GM18507 (cell line): ENCODE measurements around the gene NSDHL.

Experiments used
- DNase-seq: peaks from one replicate; pipeline ENCODE4 v3.0.0; 2011; ENCODE audit warnings: low read depth; ENCODE audit not compliant: insufficient read length; ENCODE audit errors: extremely low spot score
- FAIRE-seq: peaks from 2 replicates; lab custom pipeline; 2011; peaks lifted over from hg19 to GRCh38; lab: Jason Lieb, UNC

The NSDHL gene

GRCh38 chrX:152842772-152843338, 12.0 kb downstream of the NSDHL start:
- DNase-seq: no peak
- no peak for FAIRE-seq

GRCh38 chrX:152843852-152844251, 13.0 kb downstream of the NSDHL start:
- DNase-seq (no peak), FAIRE-seq (no peak)

GRCh38 chrX:152844256-152844655, 13.4 kb downstream of the NSDHL start:
- no peak for FAIRE-seq
- no peak for DNase-seq

- no peak for DNase-seq
- no peak for FAIRE-seq
These were observed 14.9 kb downstream of the NSDHL start for GRCh38 chrX:152845618-152846240.

- no peak for FAIRE-seq
- no peak for DNase-seq
These were observed 16.4 kb downstream of the NSDHL start for GRCh38 chrX:152847281-152847680.

- FAIRE-seq (no peak), DNase-seq (no peak)
These were observed 19.6 kb downstream of the NSDHL start for GRCh38 chrX:152850465-152850864.

- DNase-seq: no peak
- FAIRE-seq: no peak
These were observed 23.1 kb downstream of the NSDHL start for GRCh38 chrX:152853986-152854385.

- no peak for FAIRE-seq
- no peak for DNase-seq
These were observed 30.3 kb downstream of the NSDHL start for GRCh38 chrX:152861116-152861515.

- no peak for FAIRE-seq
- no peak for DNase-seq
These were observed 31.0 kb downstream of the NSDHL start for GRCh38 chrX:152861826-152862225.

GRCh38 chrX:152865232-152865920, 34.5 kb downstream of the NSDHL start:
- DNase-seq: no peak
- FAIRE-seq: no peak

- FAIRE-seq (no peak), DNase-seq (no peak)
These were observed 35.5 kb downstream of the NSDHL start for GRCh38 chrX:152866386-152866785.

- no peak for DNase-seq
- FAIRE-seq: no peak
These were observed 39.1 kb downstream of the NSDHL start for GRCh38 chrX:152869972-152870371.

GRCh38 chrX:152871260-152871659, 40.4 kb downstream of the NSDHL start:
- no peak for DNase-seq
- no peak for FAIRE-seq

GRCh38 chrX:152872522-152872921, 41.7 kb downstream of the NSDHL start:
- FAIRE-seq (peak; percentile 18), DNase-seq (no peak)

- no peak for FAIRE-seq
These were observed 42.5 kb downstream of the NSDHL start for GRCh38 chrX:152873361-152873760.

GRCh38 chrX:152876931-152877840, 46.3 kb downstream of the NSDHL start:
- FAIRE-seq (no peak), DNase-seq (no peak)

More at GRCh38 chrX:152873361-152873760, 42.5 kb downstream of the NSDHL start:
- no peak for DNase-seq

- FAIRE-seq (no peak), DNase-seq (no peak)
These were observed 48.3 kb downstream of the NSDHL start for GRCh38 chrX:152878976-152879755.

- FAIRE-seq (no peak), DNase-seq (no peak)
These were observed 50.4 kb downstream of the NSDHL start for GRCh38 chrX:152881289-152881688.

- no peak for FAIRE-seq
- DNase-seq: no peak
These were observed 53.3 kb downstream of the NSDHL start for GRCh38 chrX:152884171-152884570.
